Endothelial cell of umbilical vein (primary cell): Measurements from ENCODE around the gene ZEB1. TPM values are rescaled to one million over a fixed set of nuclear protein-coding genes. Genes with fewer than 3 reads are reported as not detected.

Experiments
- BruUV-seq: library from RNA; stranded (reverse); fragments of 400-500 nt; replicated peaks from 2 replicates; lab custom pipeline; 2021; lab: Mats Ljungman, UMichigan
- CTCF ChIA-PET: fragments of 300-600, 350-600 bp; sonication (Branson Sonifier 250); formaldehyde crosslinking; loops from one replicate; lab custom pipeline; 2021; ENCODE audit warnings: antibody characterized with exemption, inconsistent platforms; lab: Charles Lee
- POLR2A ChIA-PET: fragments of 300-600, 350-600 bp; sonication (Branson Sonifier 250); formaldehyde crosslinking; loops from one replicate; lab custom pipeline; 2021; ENCODE audit warnings: antibody characterized with exemption, inconsistent platforms; lab: Charles Lee
- DNase-seq: peaks from one replicate; pipeline ENCODE4 v3.0.0-alpha.2; 2011; ENCODE audit warnings: low read depth, low spot score
- FAIRE-seq: peaks from 2 replicates; lab custom pipeline; 2011; peaks lifted over from hg19 to GRCh38; lab: Jason Lieb, UNC
- H2AFZ ChIP-seq: 2 replicates; pipeline ENCODE4 v1.6.0; 2012; ENCODE audit warnings: low read depth, low read length, control low read depth, inconsistent platforms
- H3K27ac ChIP-seq: 2 replicates; pipeline ENCODE4 v1.5.1; 2011; ENCODE audit warnings: low read depth, mild to moderate bottlenecking, control low read depth, low read length, moderate library complexity; ENCODE audit not compliant: insufficient read depth
- H3K27me3 ChIP-seq, 2 experiments: 2 replicates each; pipeline versions ENCODE4 v1.6.0 to v1.6.1; 2011; ENCODE audit warnings: low read length in 2 of 2, mixed read lengths in 1 of 2; ENCODE audit not compliant: control insufficient read depth in 2 of 2, insufficient read depth in 2 of 2
- H3K36me3 ChIP-seq, 2 experiments: 2 replicates in 1 of 2; 3 replicates in 1 of 2; pipeline ENCODE4 v1.5.1; 2011; ENCODE audit warnings: low read length in 2 of 2, mild to moderate bottlenecking in 1 of 2, moderate library complexity in 1 of 2; ENCODE audit not compliant: control insufficient read depth in 2 of 2, insufficient read depth in 2 of 2; ENCODE audit errors: extremely low read depth in 1 of 2
- H3K4me1 ChIP-seq: 3 replicates; pipeline ENCODE4 v1.5.1; 2011; ENCODE audit warnings: mild to moderate bottlenecking, low read length; ENCODE audit not compliant: control insufficient read depth, insufficient read depth; ENCODE audit errors: extremely low read depth
- H3K4me2 ChIP-seq: 2 replicates; pipeline ENCODE4 v1.6.1; 2011; ENCODE audit warnings: low read length, control low read depth, mixed read lengths; ENCODE audit not compliant: insufficient read depth
- H3K4me3 ChIP-seq, 3 experiments: fragments of 200-600 bp in 1 of 3; sonication (generic), shearing (Covaris generic) in 1 of 3; replicated peaks in 1 of 3; 2 replicates each; pipeline ENCODE4 v1.5.1; 2011 to 2016; ENCODE audit warnings: control low read depth in 3 of 3, low read length in 3 of 3, mild to moderate bottlenecking in 2 of 3, inconsistent platforms in 1 of 3, low read depth in 1 of 3, moderate library complexity in 1 of 3; ENCODE audit not compliant: insufficient read depth in 1 of 3
- H3K79me2 ChIP-seq: 2 replicates; pipeline ENCODE4 v1.6.0; 2012; ENCODE audit warnings: low read length, inconsistent platforms; ENCODE audit not compliant: control insufficient read depth, insufficient read depth
- H3K9ac ChIP-seq: replicated peaks from 2 replicates; pipeline ENCODE3; 2011; ENCODE audit warnings: low read length, control low read depth; ENCODE audit not compliant: insufficient read depth; ENCODE audit errors: extremely low read depth
- H3K9me1 ChIP-seq: replicated peaks from 3 replicates; pipeline ENCODE4 v1.6.0; 2011; ENCODE audit warnings: mild to moderate bottlenecking, low read length; ENCODE audit not compliant: control insufficient read depth, insufficient read depth; ENCODE audit errors: extremely low read depth
- H3K9me3 ChIP-seq: replicated peaks from 2 replicates; pipeline ENCODE4 v1.5.1; 2012; ENCODE audit warnings: low read length, inconsistent platforms; ENCODE audit not compliant: control insufficient read depth, insufficient read depth
- H4K20me1 ChIP-seq: replicated peaks from 2 replicates; pipeline ENCODE3; 2011; ENCODE audit warnings: mild to moderate bottlenecking, low read length; ENCODE audit not compliant: control insufficient read depth, insufficient read depth; ENCODE audit errors: extremely low read depth
- EZH2 ChIP-seq: IDR thresholded peaks from 2 replicates; pipeline ENCODE4 v1.6.1; 2012; ENCODE audit warnings: borderline replicate concordance, low read depth, mild to moderate bottlenecking, moderate library complexity, low read length, inconsistent platforms; ENCODE audit not compliant: severe bottlenecking
- FOS ChIP-seq: IDR thresholded peaks from 2 replicates; pipeline ENCODE4 v1.6.1; 2011; ENCODE audit warnings: mild to moderate bottlenecking, low read length, moderate library complexity, borderline replicate concordance; ENCODE audit not compliant: insufficient read depth
- JUN ChIP-seq: IDR thresholded peaks from 2 replicates; pipeline ENCODE4 v1.6.1; 2011; ENCODE audit warnings: borderline replicate concordance, low read depth; ENCODE audit not compliant: insufficient read length, insufficient read depth
- MYC ChIP-seq: IDR thresholded peaks from one replicate; pipeline ENCODE4 v1.6.1; 2011; ENCODE audit warnings: mild to moderate bottlenecking, low read depth, low read length
- POLR2A ChIP-seq: IDR thresholded peaks from 2 replicates; pipeline ENCODE4 v1.6.1; 2012; ENCODE audit warnings: low read depth, mild to moderate bottlenecking, control low read depth, low read length
- POLR2AphosphoS5 ChIP-seq: IDR thresholded peaks from 2 replicates; pipeline ENCODE4 v1.6.1; 2012; ENCODE audit warnings: low read depth, mild to moderate bottlenecking, control low read depth, low read length, moderate library complexity; ENCODE audit not compliant: insufficient read depth
- dilution Hi-C: fragments of 300-500 bp; cut with MboI; formaldehyde crosslinking; loops from one replicate; pipeline ENCODE4 v1.15.0; 2019; ENCODE audit warnings: low sequenced_read_pairs; ENCODE audit not compliant: extremely low pct_ligation_motif_present
- intact Hi-C: fragments of 100-400 bp; cut with micrococcal nuclease; formaldehyde crosslinking; loops from one replicate; pipeline ENCODE4 v1.10.0; 2022
- polyA plus RNA-seq, 4 experiments: library from polyadenylated mRNA; depleted of rRNA in 3 of 4; stranded (reverse) in 3 of 4; unstranded in 1 of 4; fragments of >200 nt; gene quantifications; 2 replicates each; pipeline versions ENCODE4 v1.2.1 to v1.2.3, GENCODE V29; 2011 to 2012; ENCODE audit warnings: missing spikeins in 1 of 4
- total RNA-seq: library from RNA; stranded (reverse); gene quantifications from 2 replicates; pipeline ENCODE4 v1.2.3, GENCODE V29; 2021
- TF ChIP-seq, protein P1 (sequence below), 2 donors: IDR thresholded peaks; 1 replicate in 1 of 2; 2 replicates in 1 of 2; pipeline ENCODE4 v1.5.1; 2011; ENCODE audit warnings: low read length in 2 of 2, mild to moderate bottlenecking in 2 of 2, moderate library complexity in 2 of 2, control low read depth in 1 of 2, inconsistent platforms in 1 of 2, low read depth in 1 of 2; ENCODE audit not compliant: insufficient read depth in 1 of 2; ENCODE audit errors: extremely low read depth in 1 of 2
- TF ChIP-seq, protein P2 (sequence below): IDR thresholded peaks from 2 replicates; pipeline ENCODE4 v1.6.1; 2011; ENCODE audit not compliant: insufficient read depth, insufficient read length

ZEB1 gene
- total and polyA plus RNA-seq, 2 donors (not counting 3 experiments of a cell fraction or from before 2014, with no cell fraction given): 19.8 to 130 TPM

DNA sequence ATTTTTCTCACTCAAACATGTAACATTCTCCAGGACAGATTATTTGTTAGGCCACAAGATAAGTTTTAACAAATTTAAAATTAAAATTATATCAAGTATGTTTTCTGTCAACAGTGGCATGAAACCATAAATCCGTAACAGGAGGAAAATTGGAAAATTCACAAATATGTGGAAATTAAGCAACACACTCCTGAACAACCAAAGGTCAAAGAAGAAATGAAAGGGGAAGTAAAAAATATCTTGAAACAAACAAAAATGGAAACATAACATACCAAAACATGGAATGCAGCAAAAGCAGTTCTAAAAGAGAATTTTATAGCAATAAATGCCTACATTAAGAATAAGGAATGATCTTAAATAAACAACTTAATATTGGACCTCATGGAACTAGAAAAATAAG lies 147.3 kb downstream of the ZEB1 start:
- no peak for FAIRE-seq
- POLR2A ChIA-PET: no interaction called here
- Histone ChIP-seq H3K36me3 (peaks cover 19 to 24% of the 10 kb centered on the region in 2 experiments), H3K9me3 (no peaks in the 10 kb centered on the region), H2AFZ (no peak overlapping the region), H3K9ac (no peak overlapping the region), H3K79me2 (peaks cover 24% of the 10 kb centered on the region), H4K20me1 (peaks cover 5% of the 10 kb centered on the region), H3K27ac (no peak overlapping the region), H3K9me1 (no peaks in the 10 kb centered on the region), H3K4me2 (no peak overlapping the region), H3K27me3 (no peaks in the 10 kb centered on the region), H3K4me1 (no peaks in the 10 kb centered on the region), H3K4me3 (no peak overlapping the region)
- TF ChIP-seq, protein P1, sequence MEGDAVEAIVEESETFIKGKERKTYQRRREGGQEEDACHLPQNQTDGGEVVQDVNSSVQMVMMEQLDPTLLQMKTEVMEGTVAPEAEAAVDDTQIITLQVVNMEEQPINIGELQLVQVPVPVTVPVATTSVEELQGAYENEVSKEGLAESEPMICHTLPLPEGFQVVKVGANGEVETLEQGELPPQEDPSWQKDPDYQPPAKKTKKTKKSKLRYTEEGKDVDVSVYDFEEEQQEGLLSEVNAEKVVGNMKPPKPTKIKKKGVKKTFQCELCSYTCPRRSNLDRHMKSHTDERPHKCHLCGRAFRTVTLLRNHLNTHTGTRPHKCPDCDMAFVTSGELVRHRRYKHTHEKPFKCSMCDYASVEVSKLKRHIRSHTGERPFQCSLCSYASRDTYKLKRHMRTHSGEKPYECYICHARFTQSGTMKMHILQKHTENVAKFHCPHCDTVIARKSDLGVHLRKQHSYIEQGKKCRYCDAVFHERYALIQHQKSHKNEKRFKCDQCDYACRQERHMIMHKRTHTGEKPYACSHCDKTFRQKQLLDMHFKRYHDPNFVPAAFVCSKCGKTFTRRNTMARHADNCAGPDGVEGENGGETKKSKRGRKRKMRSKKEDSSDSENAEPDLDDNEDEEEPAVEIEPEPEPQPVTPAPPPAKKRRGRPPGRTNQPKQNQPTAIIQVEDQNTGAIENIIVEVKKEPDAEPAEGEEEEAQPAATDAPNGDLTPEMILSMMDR (IDR thresholded peaks at IDR 0.05; ENCODE audit: extremely low read depth in 1 of 2, insufficient read depth in 1 of 2, low read depth in 1 of 2, low read length in 2 of 2): no peak
- TF ChIP-seq POLR2A: no peak
- TF ChIP-seq FOS: no peak
- no peak for TF ChIP-seq MYC
- TF ChIP-seq POLR2AphosphoS5: no peak
- no peak for TF ChIP-seq EZH2
- TF ChIP-seq, protein P2, sequence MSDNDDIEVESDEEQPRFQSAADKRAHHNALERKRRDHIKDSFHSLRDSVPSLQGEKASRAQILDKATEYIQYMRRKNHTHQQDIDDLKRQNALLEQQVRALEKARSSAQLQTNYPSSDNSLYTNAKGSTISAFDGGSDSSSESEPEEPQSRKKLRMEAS: no peak
- TF ChIP-seq JUN: no peak
- BruUV-seq: no TSS peak
- no peak for DNase-seq
- dilution Hi-C loops: no loop called here
- intact Hi-C loops: no loop called here
- CTCF ChIA-PET: interaction anchor here (2.2 kb wide), 2 partner anchors 14 to 304 kb away, joined by 6 read pairs; no protein-coding TSS in a partner anchor
